Left lung (tissue), 10 donors: ENCODE measurements around the gene SRRM5. TPM values are rescaled to one million over a fixed set of nuclear protein-coding genes. Genes with fewer than 3 reads are reported as not detected.

ENCODE experiments used
- ATAC-seq: fragments of 200-7000 bp; cut with Tn5 transposase; one replicate; pipeline ENCODE4 v1.9.1; 2020; ENCODE audit warnings: moderate library complexity
- DNase-seq, 4 donors: peaks; one replicate each; pipeline ENCODE4 v3.0.0-alpha.2; 2013 to 2020
- H3K27ac ChIP-seq, 2 donors: fragments of 200-600 bp; sonication (generic) in 1 of 2; one replicate each; pipeline versions ENCODE4 v1.5.0 to v1.8.0; 2020 to 2021
- H3K27me3 ChIP-seq, 2 donors: fragments of 200-600 bp; sonication (generic) in 1 of 2; one replicate each; pipeline versions ENCODE4 v1.5.0 to v1.8.0; 2020 to 2021
- H3K36me3 ChIP-seq, 2 donors: fragments of 200-600 bp; sonication (generic) in 1 of 2; one replicate each; pipeline versions ENCODE4 v1.5.0 to v1.8.0; 2020 to 2021
- H3K4me1 ChIP-seq, 2 donors: fragments of 200-600 bp; one replicate each; pipeline ENCODE4 v1.8.0; 2021
- H3K4me3 ChIP-seq, 2 donors: fragments of 200-600 bp; sonication (generic) in 1 of 2; one replicate each; pipeline versions ENCODE4 v1.5.0 to v1.8.0; 2020 to 2021; ENCODE audit warnings: mild to moderate bottlenecking in 1 of 2
- H3K9me3 ChIP-seq, 2 donors: fragments of 200-600 bp; sonication (generic) in 1 of 2; one replicate each; pipeline versions ENCODE4 v1.5.0 to v1.8.0; 2020 to 2021
- CTCF ChIP-seq, 2 donors: fragments of 200-600 bp; sonication (generic) in 1 of 2; IDR thresholded peaks; one replicate each; pipeline versions ENCODE4 v1.5.0 to v1.8.0; 2021; ENCODE audit warnings: antibody characterized with exemption in 2 of 2
- intact Hi-C, 2 donors: fragments of 100-400 bp; cut with DNase I; formaldehyde crosslinking; loops; one replicate each; pipeline versions ENCODE4 v1.11.2 to v1.14.2; 2022
- polyA plus RNA-seq, 6 donors: library from polyadenylated mRNA; unstranded; fragments of 120-200 nt; gene quantifications; one replicate each; pipeline ENCODE4 v1.2.1, GENCODE V29; 2013; ENCODE audit not compliant: insufficient read length in 6 of 6
- total RNA-seq, 2 donors: library from RNA; stranded (reverse); fragmentation: NEBNext Ultra II Directional; extraction: Animal tissue kit (Norgen Biotek cat#: 25700); gene quantifications; one replicate each; pipeline ENCODE4 v1.2.1, GENCODE V29; 2021
- donor health status: DM: no; HTN: yes; CAD: no.
- donor health status: DM: no; HTN: no; CAD: no.

SRRM5 gene
- total and polyA plus RNA-seq, 8 donors = 0.10 to 2.5 (median 1.7) TPM

GRCh38 chr19:43591904-43592772 lies 19.8 kb upstream of the SRRM5 start:
- H3K27ac ChIP-seq = no peak overlapping the region
- H3K4me3 ChIP-seq = no peak overlapping the region
- H3K9me3 ChIP-seq = no peaks in the 10 kb centered on the region
- ATAC-seq (no peak), DNase-seq (no peak)
- H3K4me1 ChIP-seq = peaks cover 13 to 28% of the 10 kb centered on the region in 2 donors
- no peaks in the 10 kb centered on the region for H3K27me3 ChIP-seq
- H3K36me3 ChIP-seq = peaks cover 0 to 45% of the 10 kb centered on the region in 2 donors
- intact Hi-C loops = no loop called here
- TF ChIP-seq CTCF (IDR thresholded peaks at IDR 0.05) = no peak

- no peak overlapping the region for H3K4me3 ChIP-seq
- H3K9me3 ChIP-seq = no peaks in the 10 kb centered on the region
- ATAC-seq = no peak
- intact Hi-C loops = no loop called here
- DNase-seq = no peak
- no peaks in the 10 kb centered on the region for H3K27me3 ChIP-seq
- peaks cover 16 to 35% of the 10 kb centered on the region in 2 donors for H3K4me1 ChIP-seq
- H3K27ac ChIP-seq = no peak overlapping the region
- TF ChIP-seq CTCF (IDR thresholded peaks at IDR 0.05) = no peak
- peaks cover 0 to 45% of the 10 kb centered on the region in 2 donors for H3K36me3 ChIP-seq
Observed at GRCh38 chr19:43592800-43593350, 19.0 kb upstream of the SRRM5 start.

- DNase-seq = no peak
- intact Hi-C loops = no loop called here
- TF ChIP-seq CTCF (IDR thresholded peaks at IDR 0.05) = no peak
- ATAC-seq = no peak
- no peaks in the 10 kb centered on the region for H3K9me3 ChIP-seq
- peaks cover 16 to 44% of the 10 kb centered on the region in 2 donors for H3K4me1 ChIP-seq
- no peaks in the 10 kb centered on the region for H3K27me3 ChIP-seq
- peak overlapping the region in 1 of 2 donors; percentile 96 for H3K27ac ChIP-seq
- H3K36me3 ChIP-seq = peaks cover 0 to 54% of the 10 kb centered on the region in 2 donors
- peak overlapping the region; percentile 64 to 82 for H3K4me3 ChIP-seq
Observed at GRCh38 chr19:43594081-43594697, 17.7 kb upstream of the SRRM5 start.

GRCh38 chr19:43594710-43595604 lies 16.9 kb upstream of the SRRM5 start:
- peak overlapping the region; percentile 64 to 82 for H3K4me3 ChIP-seq
- DNase-seq (peak in 3 of 4 donors; percentile 71 to 93 (median 75)), ATAC-seq (peak; percentile 46)
- H3K27me3 ChIP-seq = no peaks in the 10 kb centered on the region
- intact Hi-C loops = no loop called here
- peak overlapping the region; percentile 96 to 97 for H3K27ac ChIP-seq
- peaks cover 16 to 44% of the 10 kb centered on the region in 2 donors for H3K4me1 ChIP-seq
- H3K9me3 ChIP-seq = no peaks in the 10 kb centered on the region
- H3K36me3 ChIP-seq = peaks cover 0 to 57% of the 10 kb centered on the region in 2 donors
- TF ChIP-seq CTCF (IDR thresholded peaks at IDR 0.05) = peak; percentile 57 to 72
